Endodermal cell (in vitro differentiated cells): ENCODE measurements around the gene GCM1. TPM values are rescaled to one million over a fixed set of nuclear protein-coding genes. Genes with fewer than 3 reads are reported as not detected.

Experiments used
- DNase-seq: peaks from one replicate; pipeline ENCODE4 v3.0.0-alpha.2; 2017
- H3K27ac ChIP-seq: 2 replicates; pipeline ENCODE4 v1.5.1; 2013; ENCODE audit warnings: mild to moderate bottlenecking, low read depth, low read length, moderate library complexity
- H3K27me3 ChIP-seq: 2 replicates; pipeline ENCODE4 v1.6.1; 2013; ENCODE audit warnings: mild to moderate bottlenecking, low read length, moderate library complexity; ENCODE audit not compliant: insufficient read depth, control insufficient read depth, poor library complexity, severe bottlenecking
- H3K36me3 ChIP-seq: 2 replicates; pipeline ENCODE4 v1.7.0; 2013; ENCODE audit warnings: mild to moderate bottlenecking, low read length, moderate library complexity; ENCODE audit not compliant: control insufficient read depth, insufficient read depth
- H3K4me1 ChIP-seq: one replicate; pipeline ENCODE4 v1.7.0; 2013; ENCODE audit warnings: low read length; ENCODE audit not compliant: control insufficient read depth, insufficient read depth
- H3K4me3 ChIP-seq: 2 replicates; pipeline ENCODE4 v1.5.1; 2013; ENCODE audit warnings: mild to moderate bottlenecking, low read length, moderate library complexity
- H3K9ac ChIP-seq: 2 replicates; pipeline ENCODE4 v1.6.1; 2013; ENCODE audit warnings: mild to moderate bottlenecking, low read length, moderate library complexity; ENCODE audit not compliant: poor library complexity, severe bottlenecking; ENCODE audit errors: extremely low read depth
- H3K9me3 ChIP-seq: 2 replicates; pipeline ENCODE4 v1.6.1; 2013; ENCODE audit warnings: mild to moderate bottlenecking, low read length, moderate library complexity; ENCODE audit not compliant: control insufficient read depth
- H3K27ac Mint-ChIP-seq: 2 replicates; pipeline ENCODE4 v1.8.0; 2020; ENCODE audit warnings: mixed read lengths
- H3K27me3 Mint-ChIP-seq: 2 replicates; pipeline ENCODE4 v1.8.0; 2021; ENCODE audit warnings: mild to moderate bottlenecking, mixed read lengths; ENCODE audit not compliant: insufficient read depth
- H3K36me3 Mint-ChIP-seq: 2 replicates; pipeline ENCODE4 v1.8.0; 2020; ENCODE audit warnings: low read depth, mixed read lengths
- H3K4me1 Mint-ChIP-seq: 2 replicates; pipeline ENCODE4 v1.8.0; 2020; ENCODE audit warnings: mixed read lengths
- H3K4me3 Mint-ChIP-seq: 2 replicates; pipeline ENCODE4 v1.8.0; 2020; ENCODE audit warnings: mild to moderate bottlenecking, moderate library complexity, mixed read lengths
- H3K9me3 Mint-ChIP-seq: 2 replicates; pipeline ENCODE4 v1.8.0; 2020; ENCODE audit warnings: mild to moderate bottlenecking, mixed read lengths
- CTCF ChIP-seq: fragments of 200-600 bp; sonication (generic); conservative IDR thresholded peaks from 2 replicates; pipeline ENCODE4 v1.5.0; 2021; ENCODE audit warnings: antibody characterized with exemption, mild to moderate bottlenecking
- WGBS, 2 experiments: methylation state at CpG; one replicate each; pipeline versions ENCODE4 v1.1.5 to v1.1.7; 2013; ENCODE audit warnings: missing lambda C conversion rate in 2 of 2, mixed read lengths in 1 of 2; ENCODE audit not compliant: insufficient coverage in 1 of 2, insufficient read length in 1 of 2; 5-methylcytosine and 5-hydroxymethylcytosine counted together
- total RNA-seq, 2 donors: library from RNA; stranded (reverse); fragmentation: NEBNext Ultra II Directional in 1 of 2; extraction: Animal tissue kit (Norgen Biotek cat#: 25700) in 1 of 2; gene quantifications; 2 replicates in 1 of 2; 3 replicates in 1 of 2; pipeline ENCODE4 v1.2.1, GENCODE V29; 2021

Gene GCM1
- total RNA-seq, 2 donors from 2014 or later: not detected

- Histone ChIP-seq H3K36me3 (no peaks in the 10 kb centered on the region), H3K9me3 (no peaks in the 10 kb centered on the region), H3K4me1 (peaks cover 6% of the 10 kb centered on the region), H3K27me3 (no peaks in the 10 kb centered on the region), H3K27ac (no peak overlapping the region), H3K4me3 (no peak overlapping the region), H3K9ac (no peak overlapping the region)
- no peak overlapping the region for H3K4me3 Mint-ChIP-seq
- H3K27ac Mint-ChIP-seq: no peak overlapping the region
- no peak for DNase-seq
- peaks cover 11% of the 10 kb centered on the region for H3K4me1 Mint-ChIP-seq
- no peaks in the 10 kb centered on the region for H3K36me3 Mint-ChIP-seq
- no peaks in the 10 kb centered on the region for H3K9me3 Mint-ChIP-seq
- H3K27me3 Mint-ChIP-seq: no peaks in the 10 kb centered on the region
- TF ChIP-seq CTCF: no peak
- WGBS, 2 experiments: 71 to 83% methylated on average over 6 to 8 of the region's 8 CpGs
These were observed 13.9 kb downstream of the GCM1 start for GRCh38 chr6:53134601-53135235.

- H3K27me3 ChIP-seq: no peaks in the 10 kb centered on the region
- no peak overlapping the region for H3K9ac ChIP-seq
- TF ChIP-seq CTCF: no peak
- DNase-seq: no peak
- H3K27ac ChIP-seq: no peak overlapping the region
- Mint-ChIP-seq H3K9me3 (no peaks in the 10 kb centered on the region), H3K4me1 (peaks cover 11% of the 10 kb centered on the region), H3K4me3 (no peak overlapping the region), H3K27ac (no peak overlapping the region), H3K27me3 (no peaks in the 10 kb centered on the region), H3K36me3 (no peaks in the 10 kb centered on the region)
- H3K36me3 ChIP-seq: no peaks in the 10 kb centered on the region
- peaks cover 6% of the 10 kb centered on the region for H3K4me1 ChIP-seq
- no peaks in the 10 kb centered on the region for H3K9me3 ChIP-seq
- no peak overlapping the region for H3K4me3 ChIP-seq
- 89 to 93% methylated on average over 8 to 16 of the region's 16 CpGs for WGBS, 2 experiments
These were observed 14.7 kb downstream of the GCM1 start for GRCh38 chr6:53133961-53134360.

GRCh38 chr6:53130569-53131290, 17.9 kb downstream of the GCM1 start:
- Histone ChIP-seq H3K27me3 (no peaks in the 10 kb centered on the region), H3K4me1 (peaks cover 6% of the 10 kb centered on the region), H3K27ac (no peak overlapping the region), H3K4me3 (no peak overlapping the region), H3K9ac (no peak overlapping the region), H3K36me3 (no peaks in the 10 kb centered on the region), H3K9me3 (no peaks in the 10 kb centered on the region)
- Mint-ChIP-seq H3K4me1 (peaks cover 11% of the 10 kb centered on the region), H3K36me3 (no peaks in the 10 kb centered on the region), H3K27me3 (no peaks in the 10 kb centered on the region), H3K27ac (no peak overlapping the region), H3K9me3 (no peaks in the 10 kb centered on the region), H3K4me3 (no peak overlapping the region)
- WGBS, 2 experiments: 90 to 92% methylated on average over 5 to 6 of the region's 6 CpGs
- DNase-seq: no peak
- TF ChIP-seq CTCF: no peak
